NOMO-1 treated with DMSO at 0.1 percent for 48 hours (cell line): Measurements from ENCODE around the gene ZBTB33.

Experiments used
- DNase-seq: peaks from one replicate; lab custom pipeline; 2025; ENCODE audit not compliant: unreplicated experiment; lab: John Stamatoyannopoulos, UW

Gene ZBTB33

GRCh38 chrX:120262859-120263708 is 12.5 kb downstream of the ZBTB33 start:
- DNase-seq = peak; percentile 87

GRCh38 chrX:120264341-120264740 is 13.7 kb downstream of the ZBTB33 start:
- DNase-seq = peak; percentile 40

- DNase-seq = peak; percentile 31
These were observed 18.9 kb downstream of the ZBTB33 start for GRCh38 chrX:120269373-120270035.

- DNase-seq = no peak
These were observed 20.0 kb downstream of the ZBTB33 start for GRCh38 chrX:120270567-120270966.

- no peak for DNase-seq
These were observed 20.6 kb downstream of the ZBTB33 start for GRCh38 chrX:120271218-120271617.

- no peak for DNase-seq
These were observed 23.5 kb downstream of the ZBTB33 start for GRCh38 chrX:120274145-120274544.

- no peak for DNase-seq
These were observed 24.3 kb downstream of the ZBTB33 start for GRCh38 chrX:120274958-120275357.

- DNase-seq = no peak
These were observed 30.5 kb downstream of the ZBTB33 start for GRCh38 chrX:120281021-120281624.

- DNase-seq = no peak
These were observed 31.1 kb downstream of the ZBTB33 start for GRCh38 chrX:120281761-120282160.

GRCh38 chrX:120282697-120283096 is 32.1 kb downstream of the ZBTB33 start:
- DNase-seq = no peak

GRCh38 chrX:120286733-120287512 is 36.3 kb downstream of the ZBTB33 start:
- DNase-seq = no peak

GRCh38 chrX:120287513-120288112 is 37.0 kb downstream of the ZBTB33 start:
- no peak for DNase-seq

GRCh38 chrX:120290107-120290506 is 39.5 kb downstream of the ZBTB33 start:
- no peak for DNase-seq

GRCh38 chrX:120291211-120291610 is 40.6 kb downstream of the ZBTB33 start:
- no peak for DNase-seq

GRCh38 chrX:120293015-120293414 is 42.4 kb downstream of the ZBTB33 start:
- DNase-seq = no peak

- DNase-seq = peak; percentile 25
These were observed 44.0 kb downstream of the ZBTB33 start for GRCh38 chrX:120294651-120295050.

GRCh38 chrX:120297923-120298322 is 47.3 kb downstream of the ZBTB33 start:
- DNase-seq = no peak

GRCh38 chrX:120299928-120300327 is 49.3 kb downstream of the ZBTB33 start:
- peak; percentile 18 for DNase-seq

- no peak for DNase-seq
These were observed 50.9 kb downstream of the ZBTB33 start for GRCh38 chrX:120301497-120301896.

GRCh38 chrX:120301960-120302359 is 51.3 kb downstream of the ZBTB33 start:
- DNase-seq = no peak

GRCh38 chrX:120302434-120302833 is 51.8 kb downstream of the ZBTB33 start:
- peak; percentile 67 for DNase-seq
